ENCODE measurements around the gene NRCAM. TPM values are rescaled to one million over a fixed set of nuclear protein-coding genes. Genes with fewer than 3 reads are reported as not detected.

Gene NRCAM
- total and polyA plus RNA-seq, 12 donors: 71.6 to 222 (median 148) TPM

DNA sequence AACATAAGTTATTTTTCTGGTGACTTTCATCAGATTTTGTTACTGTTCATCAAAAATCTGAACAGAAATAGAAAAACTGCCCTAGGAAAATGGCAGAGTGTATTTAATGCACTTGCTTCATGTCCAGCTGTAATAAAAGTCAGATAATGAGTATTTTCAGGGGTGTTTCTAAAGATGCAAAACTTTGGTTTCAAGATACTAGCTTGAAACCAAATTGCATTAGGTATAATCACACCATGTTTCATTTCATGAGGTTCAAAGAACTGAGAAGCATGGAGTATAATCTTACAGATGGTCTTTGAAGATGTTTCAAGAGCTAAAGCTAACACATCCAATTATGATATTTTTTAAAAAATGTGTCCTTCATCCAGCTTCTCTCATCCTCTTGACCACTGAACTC is 128.9 kb downstream of the NRCAM start:
- peak overlapping the region in 2 of 5 donors; percentile 33 to 66 for H3K27ac ChIP-seq
- no peaks in the 10 kb centered on the region for H3K9me3 ChIP-seq (replicated peaks in 1 of 3)
- TF ChIP-seq POLR2A (IDR thresholded peaks at IDR 0.05): no peak
- TF ChIP-seq, protein P1, sequence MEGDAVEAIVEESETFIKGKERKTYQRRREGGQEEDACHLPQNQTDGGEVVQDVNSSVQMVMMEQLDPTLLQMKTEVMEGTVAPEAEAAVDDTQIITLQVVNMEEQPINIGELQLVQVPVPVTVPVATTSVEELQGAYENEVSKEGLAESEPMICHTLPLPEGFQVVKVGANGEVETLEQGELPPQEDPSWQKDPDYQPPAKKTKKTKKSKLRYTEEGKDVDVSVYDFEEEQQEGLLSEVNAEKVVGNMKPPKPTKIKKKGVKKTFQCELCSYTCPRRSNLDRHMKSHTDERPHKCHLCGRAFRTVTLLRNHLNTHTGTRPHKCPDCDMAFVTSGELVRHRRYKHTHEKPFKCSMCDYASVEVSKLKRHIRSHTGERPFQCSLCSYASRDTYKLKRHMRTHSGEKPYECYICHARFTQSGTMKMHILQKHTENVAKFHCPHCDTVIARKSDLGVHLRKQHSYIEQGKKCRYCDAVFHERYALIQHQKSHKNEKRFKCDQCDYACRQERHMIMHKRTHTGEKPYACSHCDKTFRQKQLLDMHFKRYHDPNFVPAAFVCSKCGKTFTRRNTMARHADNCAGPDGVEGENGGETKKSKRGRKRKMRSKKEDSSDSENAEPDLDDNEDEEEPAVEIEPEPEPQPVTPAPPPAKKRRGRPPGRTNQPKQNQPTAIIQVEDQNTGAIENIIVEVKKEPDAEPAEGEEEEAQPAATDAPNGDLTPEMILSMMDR (IDR thresholded peaks at IDR 0.05): no peak
- H3K4me3 ChIP-seq: no peak overlapping the region
- H3K36me3 ChIP-seq (replicated peaks in 1 of 2): no peaks in the 10 kb centered on the region
- intact Hi-C loops (cut with DNase I): no loop called here
- peaks cover 5 to 33% of the 10 kb centered on the region in 2 donors for H3K4me1 ChIP-seq (replicated peaks in 1 of 2)
- no peaks in the 10 kb centered on the region for H3K27me3 ChIP-seq
- DNase-seq: no peak

DNA sequence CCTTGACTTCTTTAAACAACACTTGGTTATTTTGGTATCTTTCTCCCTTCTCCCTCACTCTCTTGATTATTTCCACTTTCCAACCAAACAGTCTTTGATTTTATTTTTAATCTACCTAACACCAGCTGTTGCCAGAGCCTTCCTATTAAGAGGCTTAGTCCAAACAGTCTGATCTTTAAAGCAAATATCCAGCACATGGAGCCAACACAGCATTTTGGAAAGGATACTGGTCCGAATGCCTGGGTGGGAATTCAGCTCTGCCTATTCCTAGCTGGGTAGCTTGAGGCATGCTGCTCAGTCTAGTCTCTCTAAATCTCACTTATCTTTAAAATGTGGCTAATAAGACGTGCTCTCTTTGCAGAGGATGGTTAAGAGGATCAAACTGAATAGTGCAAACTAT is 129.3 kb downstream of the NRCAM start:
- no peak for TF ChIP-seq POLR2A (IDR thresholded peaks at IDR 0.05)
- TF ChIP-seq, protein P1 (IDR thresholded peaks at IDR 0.05): no peak
- intact Hi-C loops (cut with DNase I): no loop called here
- Histone ChIP-seq H3K9me3 (replicated peaks in 1 of 3) (no peaks in the 10 kb centered on the region), H3K36me3 (replicated peaks in 1 of 2) (no peaks in the 10 kb centered on the region), H3K27ac (peak overlapping the region in 3 of 5 donors; percentile 16 to 66 (median 33)), H3K27me3 (no peaks in the 10 kb centered on the region), H3K4me1 (replicated peaks in 1 of 2) (peaks cover 5 to 36% of the 10 kb centered on the region in 2 donors), H3K4me3 (no peak overlapping the region)
- WGBS, 4 donors: 45 to 61% (median 53%) methylated on average over 2 of the region's 2 CpGs
- no peak for DNase-seq

DNA sequence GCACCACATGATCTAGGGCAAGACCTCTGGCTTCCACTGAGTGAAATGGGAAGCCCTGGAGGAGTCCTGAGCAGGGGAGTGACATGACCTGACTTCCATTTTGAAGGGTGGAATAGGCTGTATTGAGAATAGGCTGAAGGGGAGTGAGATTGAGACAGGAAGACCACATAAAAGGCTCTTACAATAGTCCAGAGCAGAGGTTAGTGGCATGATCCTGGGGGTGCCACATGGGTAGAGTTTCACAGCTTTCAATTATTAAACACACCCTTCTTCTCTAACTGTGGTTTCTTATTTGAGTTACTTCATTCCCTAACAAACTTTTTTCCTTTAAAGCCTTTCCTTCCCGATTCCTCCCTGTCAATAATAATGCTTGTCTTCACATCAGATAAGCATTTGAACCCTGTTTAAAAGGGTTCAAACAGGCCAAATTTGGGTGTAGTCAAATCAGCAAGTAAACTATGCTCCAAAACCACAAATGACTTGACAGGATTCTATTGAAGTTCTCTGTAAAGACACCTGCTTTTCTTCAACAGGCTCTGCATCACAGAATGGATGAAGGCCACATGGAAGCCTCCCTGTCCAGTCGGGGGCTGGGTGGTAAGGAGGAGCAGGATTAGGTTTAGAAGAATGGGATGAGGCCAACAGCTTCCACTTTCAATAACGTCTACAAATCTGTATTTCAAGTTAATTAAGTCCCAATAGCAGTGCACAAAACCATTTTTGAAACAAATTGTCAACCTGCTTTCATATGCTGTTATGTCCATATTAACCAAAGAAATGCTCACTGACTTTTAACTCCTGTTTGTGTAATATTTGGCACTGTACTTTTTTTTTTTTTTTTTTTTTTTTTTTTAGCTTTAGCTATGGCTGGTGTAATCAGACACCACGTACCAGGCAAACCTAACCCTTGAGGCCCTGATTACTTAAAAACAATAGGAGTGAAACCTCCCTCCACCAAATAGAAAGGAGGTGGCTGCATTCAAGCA is 131.9 kb downstream of the NRCAM start:
- Histone ChIP-seq H3K27me3 (no peaks in the 10 kb centered on the region), H3K9me3 (replicated peaks in 1 of 3) (no peaks in the 10 kb centered on the region), H3K27ac (peak overlapping the region in 1 of 5 donors; percentile 20), H3K36me3 (replicated peaks in 1 of 2) (no peaks in the 10 kb centered on the region), H3K4me1 (replicated peaks in 1 of 2) (peaks cover 5 to 36% of the 10 kb centered on the region in 2 donors), H3K4me3 (no peak overlapping the region)
- no peak for DNase-seq
- 66 to 76% (median 71%) methylated on average over 4 of the region's 4 CpGs for WGBS, 4 donors
- intact Hi-C loops (cut with DNase I): no loop called here
- TF ChIP-seq, protein P1 (IDR thresholded peaks at IDR 0.05): no peak
- no peak for TF ChIP-seq POLR2A (IDR thresholded peaks at IDR 0.05)

DNA sequence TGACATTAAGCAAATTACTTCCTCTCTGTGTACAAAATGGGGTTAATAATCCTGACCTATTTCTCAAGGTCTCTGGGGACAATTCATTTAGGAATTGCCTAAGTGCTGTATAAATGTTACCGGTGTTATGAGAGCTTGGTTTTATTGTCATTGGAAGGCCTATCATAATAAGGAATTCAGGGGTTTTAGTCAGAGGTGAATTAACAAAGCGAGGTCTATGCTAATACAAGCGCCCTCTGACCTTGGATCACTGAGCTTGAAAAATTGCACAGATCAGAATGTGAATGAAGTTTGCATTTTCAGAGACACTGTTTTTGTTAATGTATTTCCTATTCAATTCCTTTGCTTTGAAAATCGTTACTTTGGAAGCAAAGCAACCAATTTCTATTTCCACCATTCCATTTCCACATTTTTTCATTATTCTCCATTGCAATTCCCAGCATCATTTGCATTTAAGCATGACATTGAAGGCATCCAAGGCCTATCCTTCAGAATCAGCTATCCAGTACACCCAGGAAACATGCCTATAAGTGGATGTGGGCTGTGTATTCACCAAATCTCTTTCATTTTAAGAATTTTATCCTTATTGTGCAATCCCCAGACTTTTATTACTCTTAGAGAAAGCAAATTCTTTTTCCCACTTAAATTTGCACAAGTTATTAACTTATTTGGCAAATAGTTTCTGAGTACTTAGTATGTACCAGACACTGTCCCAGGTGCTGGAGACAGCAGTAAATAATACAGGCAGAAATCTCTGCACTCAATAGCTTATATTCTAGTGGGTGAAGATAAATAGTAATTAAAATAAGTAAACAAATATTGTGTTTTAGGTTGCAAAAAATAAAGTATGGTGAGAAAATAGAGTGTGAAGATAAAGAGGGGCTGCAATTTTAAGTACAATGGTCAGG is 133.1 kb downstream of the NRCAM start:
- H3K9me3 ChIP-seq (replicated peaks in 1 of 3): no peaks in the 10 kb centered on the region
- no peak overlapping the region for H3K4me3 ChIP-seq
- DNase-seq: no peak
- intact Hi-C loops (cut with DNase I): no loop called here
- no peaks in the 10 kb centered on the region for H3K27me3 ChIP-seq
- H3K27ac ChIP-seq: peak overlapping the region in 1 of 5 donors; percentile 14
- H3K4me1 ChIP-seq (replicated peaks in 1 of 2): peaks cover 5 to 36% of the 10 kb centered on the region in 2 donors
- 34 to 41% (median 39%) methylated on average over 4 of the region's 4 CpGs for WGBS, 4 donors
- no peaks in the 10 kb centered on the region for H3K36me3 ChIP-seq (replicated peaks in 1 of 2)
- TF ChIP-seq POLR2A (IDR thresholded peaks at IDR 0.05): no peak
- TF ChIP-seq, protein P1 (IDR thresholded peaks at IDR 0.05): no peak

Data from adrenal gland (tissue), 12 donors.